ENCODE measurements around the gene IGF2. TPM values are rescaled to one million over a fixed set of nuclear protein-coding genes. Genes with fewer than 3 reads are reported as not detected.

Gene IGF2
- total and polyA plus RNA-seq, 9 donors: 21.7 to 412 (median 135) TPM

- no peaks in the 10 kb centered on the region for H3K36me3 ChIP-seq
- peaks cover 4% of the 10 kb centered on the region for H3K27me3 ChIP-seq
- H3K27ac ChIP-seq: no peak overlapping the region
- no peak for TF ChIP-seq EP300 (IDR thresholded peaks at IDR 0.05)
- TF ChIP-seq CTCF (IDR thresholded peaks at IDR 0.05): no peak
- intact Hi-C loops (cut with DNase I): loop anchor here in 1 of 4 donors (10.0 kb wide), 1 partner anchor 219 kb away; no protein-coding TSS in a partner anchor
- no peaks in the 10 kb centered on the region for H3K9me3 ChIP-seq
- WGBS, 3 donors: 1 to 6% (median 1%) methylated on average over 72 of the region's 72 CpGs
- no peak for DNase-seq
- H3K4me1 ChIP-seq (ENCODE audit: insufficient read depth): no peaks in the 10 kb centered on the region
- H3K4me3 ChIP-seq: no peak overlapping the region
These were observed 4.8 kb upstream of the IGF2 start for GRCh38 chr11:2143799-2144543.

DNA sequence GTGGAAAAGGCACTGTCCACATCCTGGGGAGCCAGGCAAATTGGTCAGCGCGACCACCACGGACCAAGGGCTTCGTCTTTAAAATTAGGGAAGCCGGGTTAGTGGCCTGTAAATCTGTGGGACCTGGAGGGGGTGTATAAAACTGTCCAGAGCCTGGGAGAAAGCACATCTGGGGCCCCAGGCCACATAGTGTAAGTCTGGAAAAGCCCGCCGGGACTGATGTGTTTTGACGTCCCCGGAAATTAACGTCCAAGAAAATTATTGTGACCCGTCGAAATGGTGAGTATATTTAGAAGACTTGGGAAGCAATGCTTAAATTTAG lies 4.2 kb upstream of the IGF2 start:
- H3K36me3 ChIP-seq: no peaks in the 10 kb centered on the region
- H3K4me3 ChIP-seq: no peak overlapping the region
- TF ChIP-seq CTCF (IDR thresholded peaks at IDR 0.05): no peak
- TF ChIP-seq EP300 (IDR thresholded peaks at IDR 0.05): no peak
- TF ChIP-seq POLR2A (IDR thresholded peaks at IDR 0.05): no peak
- 5 to 12% (median 9%) methylated on average over 12 of the region's 12 CpGs for WGBS, 3 donors
- no peaks in the 10 kb centered on the region for H3K9me3 ChIP-seq
- intact Hi-C loops (cut with DNase I): loop anchor here in 1 of 4 donors (10.0 kb wide), 1 partner anchor 219 kb away; no protein-coding TSS in a partner anchor
- H3K4me1 ChIP-seq (ENCODE audit: insufficient read depth): no peaks in the 10 kb centered on the region
- H3K27me3 ChIP-seq: peaks cover 4% of the 10 kb centered on the region
- no peak for DNase-seq
- no peak overlapping the region for H3K27ac ChIP-seq

- H3K27ac ChIP-seq: no peak overlapping the region
- H3K4me1 ChIP-seq (ENCODE audit: insufficient read depth): no peaks in the 10 kb centered on the region
- intact Hi-C loops (cut with DNase I): loop anchor here in 1 of 4 donors (10.0 kb wide), 1 partner anchor 218 kb away; no protein-coding TSS in a partner anchor
- no peak for TF ChIP-seq CTCF (IDR thresholded peaks at IDR 0.05)
- no peak for TF ChIP-seq POLR2A (IDR thresholded peaks at IDR 0.05)
- TF ChIP-seq EP300 (IDR thresholded peaks at IDR 0.05): no peak
- no peak overlapping the region for H3K4me3 ChIP-seq
- H3K9me3 ChIP-seq: no peaks in the 10 kb centered on the region
- peaks cover 4% of the 10 kb centered on the region for H3K27me3 ChIP-seq
- WGBS, 3 donors: 24 to 29% (median 26%) methylated on average over 6 of the region's 6 CpGs
- DNase-seq: no peak
- H3K36me3 ChIP-seq: no peaks in the 10 kb centered on the region
These were observed 3.6 kb upstream of the IGF2 start for GRCh38 chr11:2142762-2143202.

DNA sequence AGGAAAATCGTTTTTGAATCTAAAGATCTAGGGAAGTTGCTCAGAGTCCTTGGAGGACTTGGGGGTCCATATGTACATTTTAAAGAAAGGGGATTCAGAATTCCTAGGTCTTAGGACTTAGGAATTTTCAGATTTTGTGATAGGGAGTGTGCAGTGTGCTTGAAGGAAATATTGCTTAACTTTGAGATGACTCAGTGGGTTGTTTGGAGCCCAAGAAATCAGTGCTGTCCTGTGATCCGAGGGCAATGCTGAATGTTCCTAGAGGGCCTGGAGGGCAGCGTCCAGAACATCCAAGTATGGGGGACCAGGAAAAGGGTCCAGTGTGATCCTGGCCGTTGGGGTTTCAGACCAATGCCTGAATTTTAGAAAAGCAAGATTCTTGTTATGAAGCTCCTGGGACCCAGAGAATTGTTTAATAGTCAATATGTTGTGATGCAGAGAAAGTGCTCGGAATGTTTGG lies 3.1 kb upstream of the IGF2 start:
- TF ChIP-seq POLR2A (IDR thresholded peaks at IDR 0.05) (no peak), CTCF (IDR thresholded peaks at IDR 0.05) (no peak), EP300 (IDR thresholded peaks at IDR 0.05) (no peak)
- no peaks in the 10 kb centered on the region for H3K4me1 ChIP-seq (ENCODE audit: insufficient read depth)
- peaks cover 4% of the 10 kb centered on the region for H3K27me3 ChIP-seq
- H3K9me3 ChIP-seq: no peaks in the 10 kb centered on the region
- intact Hi-C loops (cut with DNase I): loop anchor here in 1 of 4 donors (10.0 kb wide), 1 partner anchor 218 kb away; no protein-coding TSS in a partner anchor
- WGBS, 3 donors: 27 to 36% (median 29%) methylated on average over 5 of the region's 5 CpGs
- H3K36me3 ChIP-seq: no peaks in the 10 kb centered on the region
- no peak for DNase-seq
- H3K4me3 ChIP-seq: no peak overlapping the region
- H3K27ac ChIP-seq: no peak overlapping the region
